PC-9 (cell line): Measurements from ENCODE around the gene GPR26. TPM values are rescaled to one million over a fixed set of nuclear protein-coding genes. Genes with fewer than 3 reads are reported as not detected.

ENCODE experiments used
- BruUV-seq: library from RNA; stranded (reverse); fragments of 400-500 nt; replicated peaks from 2 replicates; lab custom pipeline; 2021; lab: Mats Ljungman, UMichigan
- CTCF ChIA-PET: fragments of 300-600 bp; sonication (Branson Sonifier 250); formaldehyde crosslinking; loops from one replicate; lab custom pipeline; 2022; ENCODE audit warnings: antibody characterized with exemption; lab: Charles Lee
- POLR2A ChIA-PET: fragments of 300-600 bp; sonication (Branson Sonifier 250); formaldehyde crosslinking; loops from one replicate; lab custom pipeline; 2022; ENCODE audit warnings: antibody characterized with exemption; ENCODE audit not compliant: unreplicated experiment; lab: Charles Lee
- DNase-seq, 2 experiments: peaks; one replicate each; pipeline versions ENCODE4 v3.0.0 to v3.0.0-alpha.2; 2015 to 2022; ENCODE audit warnings: mixed read lengths in 1 of 2
- H2AFZ ChIP-seq: fragments of 200-600 bp; sonication (generic); 2 replicates; pipeline ENCODE4 v1.8.1; 2017; ENCODE audit warnings: antibody characterized with exemption
- H3F3A ChIP-seq: fragments of 200-600 bp; sonication (generic); 2 replicates; pipeline ENCODE4 v1.8.1; 2017; ENCODE audit warnings: antibody characterized with exemption, mild to moderate bottlenecking, low read depth; ENCODE audit not compliant: insufficient read depth
- H3K27ac ChIP-seq: fragments of 200-600 bp; sonication (generic); 2 replicates; pipeline ENCODE4 v1.6.1; 2016; ENCODE audit warnings: mixed run types
- H3K27me3 ChIP-seq: fragments of 200-600 bp; sonication (generic); 2 replicates; pipeline ENCODE4 v1.6.1; 2016; ENCODE audit warnings: low read depth, mixed run types; ENCODE audit not compliant: insufficient read depth
- H3K36me3 ChIP-seq: fragments of 200-600 bp; sonication (generic); 2 replicates; pipeline ENCODE4 v1.6.1; 2016; ENCODE audit warnings: low read depth, mixed run types
- H3K4me1 ChIP-seq: fragments of 200-600 bp; sonication (generic); replicated peaks from 2 replicates; pipeline ENCODE4 v1.6.1; 2016; ENCODE audit warnings: mixed run types; ENCODE audit not compliant: insufficient read depth
- H3K4me2 ChIP-seq: fragments of 200-600 bp; sonication (generic); 2 replicates; pipeline ENCODE4 v1.6.1; 2017; ENCODE audit warnings: mixed run types
- H3K4me3 ChIP-seq: fragments of 200-600 bp; sonication (generic); 2 replicates; pipeline ENCODE4 v1.6.1; 2016; ENCODE audit warnings: mixed run types
- H3K79me2 ChIP-seq: fragments of 200-600 bp; sonication (generic); 2 replicates; pipeline ENCODE4 v1.6.1; 2017; ENCODE audit warnings: low read depth, mixed run types
- H3K9me2 ChIP-seq: fragments of 200-600 bp; sonication (generic); 2 replicates; pipeline ENCODE4 v1.8.1; 2017; ENCODE audit warnings: mild to moderate bottlenecking; ENCODE audit not compliant: insufficient read depth
- H3K9me3 ChIP-seq: fragments of 200-600 bp; sonication (generic); 2 replicates; pipeline ENCODE4 v1.8.1; 2016; ENCODE audit warnings: low read depth; ENCODE audit not compliant: insufficient read depth
- H4K20me1 ChIP-seq: fragments of 200-600 bp; sonication (generic); 2 replicates; pipeline ENCODE4 v1.8.1; 2017; ENCODE audit not compliant: insufficient read depth
- EZH2 ChIP-seq: fragments of 200-600 bp; sonication (generic); IDR thresholded peaks from 2 replicates; pipeline ENCODE4 v1.8.0; 2017; ENCODE audit warnings: antibody characterized with exemption, low read depth
- intact Hi-C: fragments of 100-400 bp; cut with micrococcal nuclease; formaldehyde crosslinking; loops from one replicate; pipeline ENCODE4 v1.10.0; 2022; ENCODE audit not compliant: unreplicated experiment
- total RNA-seq: library from RNA; stranded (reverse); gene quantifications from 2 replicates; pipeline ENCODE4 v1.2.3, GENCODE V29; 2021
- TF ChIP-seq, protein P1 (sequence below): fragments of 200-600 bp; sonication (generic); conservative IDR thresholded peaks from 2 replicates; pipeline ENCODE4 v1.6.1; 2017; ENCODE audit warnings: mixed run types, antibody characterized with exemption, mild to moderate bottlenecking, moderate library complexity

GPR26 gene
- total RNA-seq, 1 experiment from 2014 or later, result not detected

DNA sequence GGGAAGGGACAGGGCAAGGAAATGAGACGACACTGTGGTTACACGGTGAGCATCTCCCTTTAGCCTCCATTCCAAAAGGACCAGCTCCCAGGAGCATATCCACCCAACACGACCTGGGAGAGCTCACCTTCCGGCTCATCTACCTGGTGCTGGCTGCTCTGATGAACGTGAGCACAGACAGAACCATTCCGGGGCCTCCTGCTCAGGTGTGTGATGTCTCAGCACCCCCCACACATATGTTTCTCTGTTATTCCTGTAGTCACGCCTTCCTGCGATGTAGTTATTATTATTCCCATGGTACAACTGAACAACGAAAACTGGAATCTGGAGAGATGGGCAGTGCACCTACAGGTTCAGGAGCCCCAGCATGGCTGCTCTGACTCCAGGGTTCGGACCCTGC is 20.5 kb upstream of the GPR26 start:
- Histone ChIP-seq H3K27ac (no peak overlapping the region), H3K9me3 (no peaks in the 10 kb centered on the region), H2AFZ (no peak overlapping the region), H3K9me2 (no peaks in the 10 kb centered on the region), H3K79me2 (no peaks in the 10 kb centered on the region), H3K4me3 (no peak overlapping the region), H4K20me1 (no peaks in the 10 kb centered on the region), H3K27me3 (peaks cover 11% of the 10 kb centered on the region; the same call in 1 of the 2 replicates), H3K36me3 (no peaks in the 10 kb centered on the region), H3K4me2 (no peak overlapping the region), H3K4me1 (no peaks in the 10 kb centered on the region), H3F3A (no peaks in the 10 kb centered on the region)
- CTCF ChIA-PET, result no interaction called here
- intact Hi-C loops, result no loop called here
- DNase-seq, result no peak
- POLR2A ChIA-PET, result no interaction called here
- no TSS peak for BruUV-seq
- TF ChIP-seq, protein P1, sequence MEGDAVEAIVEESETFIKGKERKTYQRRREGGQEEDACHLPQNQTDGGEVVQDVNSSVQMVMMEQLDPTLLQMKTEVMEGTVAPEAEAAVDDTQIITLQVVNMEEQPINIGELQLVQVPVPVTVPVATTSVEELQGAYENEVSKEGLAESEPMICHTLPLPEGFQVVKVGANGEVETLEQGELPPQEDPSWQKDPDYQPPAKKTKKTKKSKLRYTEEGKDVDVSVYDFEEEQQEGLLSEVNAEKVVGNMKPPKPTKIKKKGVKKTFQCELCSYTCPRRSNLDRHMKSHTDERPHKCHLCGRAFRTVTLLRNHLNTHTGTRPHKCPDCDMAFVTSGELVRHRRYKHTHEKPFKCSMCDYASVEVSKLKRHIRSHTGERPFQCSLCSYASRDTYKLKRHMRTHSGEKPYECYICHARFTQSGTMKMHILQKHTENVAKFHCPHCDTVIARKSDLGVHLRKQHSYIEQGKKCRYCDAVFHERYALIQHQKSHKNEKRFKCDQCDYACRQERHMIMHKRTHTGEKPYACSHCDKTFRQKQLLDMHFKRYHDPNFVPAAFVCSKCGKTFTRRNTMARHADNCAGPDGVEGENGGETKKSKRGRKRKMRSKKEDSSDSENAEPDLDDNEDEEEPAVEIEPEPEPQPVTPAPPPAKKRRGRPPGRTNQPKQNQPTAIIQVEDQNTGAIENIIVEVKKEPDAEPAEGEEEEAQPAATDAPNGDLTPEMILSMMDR, result no peak
- TF ChIP-seq EZH2, result no peak

DNA sequence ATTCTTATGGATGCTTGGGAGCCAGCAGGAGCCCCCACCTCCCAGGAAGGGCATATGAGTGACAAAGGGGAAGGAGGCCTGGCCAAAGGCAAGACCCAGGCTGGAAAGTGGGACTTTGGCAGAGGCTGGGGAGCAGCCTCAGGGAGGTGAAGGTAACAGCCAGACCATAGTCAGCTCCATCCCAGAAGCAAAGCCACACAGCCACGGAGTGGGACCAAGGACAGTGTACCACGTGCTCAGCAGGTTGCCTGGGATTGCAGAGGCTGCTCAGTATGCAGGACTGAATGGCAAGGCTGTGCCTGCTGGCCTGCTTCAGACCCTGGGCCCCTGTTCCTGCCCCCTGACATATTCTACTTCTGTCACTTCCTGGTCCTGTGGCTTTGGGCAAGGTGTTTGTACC is 17.6 kb upstream of the GPR26 start:
- ChIA-PET POLR2A (no interaction called here), CTCF (interaction anchor here (0.7 kb wide), 1 partner anchor 16 kb away, joined by 3 read pairs; no protein-coding TSS in a partner anchor)
- H3K4me1 ChIP-seq, result no peaks in the 10 kb centered on the region
- no peaks in the 10 kb centered on the region for H3K36me3 ChIP-seq
- no peak for DNase-seq
- intact Hi-C loops, result no loop called here
- peaks cover 9% of the 10 kb centered on the region; the same call in 1 of the 2 replicates for H3K27me3 ChIP-seq
- no peak overlapping the region for H2AFZ ChIP-seq
- no peaks in the 10 kb centered on the region for H3K9me3 ChIP-seq
- no peaks in the 10 kb centered on the region for H4K20me1 ChIP-seq
- BruUV-seq, result no TSS peak
- H3K4me2 ChIP-seq, result no peak overlapping the region
- H3K4me3 ChIP-seq, result no peak overlapping the region
- no peaks in the 10 kb centered on the region for H3F3A ChIP-seq
- no peak overlapping the region for H3K27ac ChIP-seq
- H3K79me2 ChIP-seq, result no peaks in the 10 kb centered on the region
- H3K9me2 ChIP-seq, result no peaks in the 10 kb centered on the region
- TF ChIP-seq, protein P1, result no peak
- TF ChIP-seq EZH2, result no peak

DNA sequence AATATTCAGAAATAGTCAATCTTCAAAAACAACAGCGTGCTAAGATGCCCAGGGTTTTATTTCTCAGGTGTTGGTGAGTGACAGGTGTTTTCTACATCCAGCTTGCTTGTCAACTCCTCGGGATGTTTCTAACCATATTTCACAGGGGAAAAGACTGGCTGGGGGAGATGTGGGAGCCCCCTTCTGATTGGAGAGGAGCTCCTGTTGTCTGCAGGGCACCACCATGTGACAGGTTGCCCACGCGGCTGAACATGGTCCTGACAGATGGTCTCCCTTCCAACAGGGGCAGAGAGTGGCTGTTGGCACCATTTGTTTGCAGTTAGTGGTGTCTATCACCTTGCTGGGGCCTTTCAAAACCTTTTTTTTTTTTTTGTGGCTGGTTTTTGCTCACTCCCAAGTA is 16.5 kb upstream of the GPR26 start:
- DNase-seq, result no peak
- no peak overlapping the region for H3K4me2 ChIP-seq
- ChIA-PET CTCF (no interaction called here), POLR2A (no interaction called here)
- no TSS peak for BruUV-seq
- H3K9me3 ChIP-seq, result no peaks in the 10 kb centered on the region
- no peak overlapping the region for H2AFZ ChIP-seq
- 0 out of 2 replicates have a peak, but pooled peaks cover 3% of the 10 kb centered on the region for H3K27me3 ChIP-seq
- H3K9me2 ChIP-seq, result no peaks in the 10 kb centered on the region
- no peak overlapping the region for H3K27ac ChIP-seq
- H4K20me1 ChIP-seq, result no peaks in the 10 kb centered on the region
- intact Hi-C loops, result no loop called here
- no peaks in the 10 kb centered on the region for H3K36me3 ChIP-seq
- no peak for TF ChIP-seq EZH2
- TF ChIP-seq, protein P1, result no peak
- H3K79me2 ChIP-seq, result no peaks in the 10 kb centered on the region
- H3K4me3 ChIP-seq, result no peak overlapping the region
- H3F3A ChIP-seq, result no peaks in the 10 kb centered on the region
- no peaks in the 10 kb centered on the region for H3K4me1 ChIP-seq
